Sciatic nerve (tissue), 2 donors: ENCODE measurements around the gene SDK1. TPM values are rescaled to one million over a fixed set of nuclear protein-coding genes. Genes with fewer than 3 reads are reported as not detected.

Experiments used
- ATAC-seq: fragments of 200-7000 bp; cut with Tn5 transposase; one replicate; pipeline ENCODE4 v1.9.1; 2020; ENCODE audit warnings: mild to moderate bottlenecking, moderate library complexity
- DNase-seq: peaks from one replicate; pipeline ENCODE4 v3.0.0-alpha.2; 2020; ENCODE audit warnings: low spot score
- intact Hi-C: fragments of 100-400 bp; cut with DNase I; formaldehyde crosslinking; loops from one replicate; pipeline ENCODE4 v1.14.2; 2022
- total RNA-seq: library from RNA; stranded (reverse); fragmentation: NEBNext Ultra II Directional; extraction: Animal tissue kit (Norgen Biotek cat#: 25700); gene quantifications from one replicate; pipeline ENCODE4 v1.2.1, GENCODE V29; 2021
- donor health status: DM: no; HTN: no; CAD: no.
- donor health status: DM: no; HTN: no; CAD: no.

The SDK1 gene
- total RNA-seq, 1 donor from 2014 or later, result 11.2 TPM

GRCh38 chr7:4021413-4021812 is 720.4 kb downstream of the SDK1 start:
- intact Hi-C loops, result no loop called here
- no peak for DNase-seq
- ATAC-seq, result no peak

- no peak for ATAC-seq
- intact Hi-C loops, result no loop called here
Measured at GRCh38 chr7:4022265-4022664, 721.2 kb downstream of the SDK1 start.

GRCh38 chr7:4023502-4023901 is 722.5 kb downstream of the SDK1 start:
- ATAC-seq, result no peak
- intact Hi-C loops, result no loop called here
- no peak for DNase-seq

More at GRCh38 chr7:4022265-4022664, 721.2 kb downstream of the SDK1 start:
- no peak for DNase-seq

GRCh38 chr7:4024133-4024532 is 723.1 kb downstream of the SDK1 start:
- intact Hi-C loops, result no loop called here
- no peak for DNase-seq
- no peak for ATAC-seq

- DNase-seq (no peak), ATAC-seq (no peak)
- intact Hi-C loops, result no loop called here
Measured at GRCh38 chr7:4024806-4025205, 723.8 kb downstream of the SDK1 start.

GRCh38 chr7:4025210-4025609 is 724.2 kb downstream of the SDK1 start:
- DNase-seq (no peak), ATAC-seq (no peak)
- intact Hi-C loops, result no loop called here

GRCh38 chr7:4025694-4026615 is 724.9 kb downstream of the SDK1 start:
- intact Hi-C loops, result no loop called here
- no peak for ATAC-seq
- no peak for DNase-seq

GRCh38 chr7:4026941-4027486 is 726.0 kb downstream of the SDK1 start:
- intact Hi-C loops, result no loop called here
- no peak for DNase-seq
- ATAC-seq, result no peak

GRCh38 chr7:4028221-4028620 is 727.2 kb downstream of the SDK1 start:
- ATAC-seq (no peak), DNase-seq (no peak)
- intact Hi-C loops, result no loop called here

GRCh38 chr7:4029941-4030340 is 728.9 kb downstream of the SDK1 start:
- intact Hi-C loops, result no loop called here
- no peak for ATAC-seq
- no peak for DNase-seq

- no peak for DNase-seq
- ATAC-seq, result no peak
- intact Hi-C loops, result no loop called here
Measured at GRCh38 chr7:4030346-4030950, 729.4 kb downstream of the SDK1 start.

- DNase-seq, result no peak
- no peak for ATAC-seq
Measured at GRCh38 chr7:4033996-4034395, 732.9 kb downstream of the SDK1 start.

GRCh38 chr7:4037308-4037707 is 736.3 kb downstream of the SDK1 start:
- ATAC-seq, result no peak
- intact Hi-C loops, result no loop called here
- no peak for DNase-seq

More at GRCh38 chr7:4033996-4034395, 732.9 kb downstream of the SDK1 start:
- intact Hi-C loops, result no loop called here

GRCh38 chr7:4037877-4038276 is 736.8 kb downstream of the SDK1 start:
- DNase-seq (no peak), ATAC-seq (no peak)
- intact Hi-C loops, result no loop called here

- intact Hi-C loops, result no loop called here
- ATAC-seq, result no peak
Measured at GRCh38 chr7:4040109-4040928, 739.3 kb downstream of the SDK1 start.

GRCh38 chr7:4042402-4043045 is 741.5 kb downstream of the SDK1 start:
- DNase-seq (no peak), ATAC-seq (no peak)
- intact Hi-C loops, result no loop called here

More at GRCh38 chr7:4040109-4040928, 739.3 kb downstream of the SDK1 start:
- no peak for DNase-seq

GRCh38 chr7:4043988-4044387 is 742.9 kb downstream of the SDK1 start:
- intact Hi-C loops, result no loop called here
- ATAC-seq (no peak), DNase-seq (no peak)

- intact Hi-C loops, result no loop called here
- no peak for ATAC-seq
- no peak for DNase-seq
Measured at GRCh38 chr7:4045450-4045849, 744.4 kb downstream of the SDK1 start.

GRCh38 chr7:4045975-4046374 is 744.9 kb downstream of the SDK1 start:
- ATAC-seq (no peak), DNase-seq (no peak)
- intact Hi-C loops, result no loop called here
